Suprapubic skin (tissue), 4 donors: ENCODE results near the gene ZNF22.

Experiments
- EP300 ChIP-seq: sonication (generic); formaldehyde crosslinking; IDR thresholded peaks from one replicate; pipeline ENCODE4 v1.6.1; 2017; ENCODE audit warnings: antibody characterized with exemption
- POLR2A ChIP-seq, 2 donors: fragments of 450-650 bp; IDR thresholded peaks; one replicate each; pipeline ENCODE4 v1.6.1; 2017; ENCODE audit warnings: antibody characterized with exemption in 2 of 2, mild to moderate bottlenecking in 2 of 2, moderate library complexity in 2 of 2
- POLR2AphosphoS5 ChIP-seq, 3 donors: sonication (generic); formaldehyde crosslinking; IDR thresholded peaks; one replicate each; pipeline ENCODE4 v1.6.1; 2017; ENCODE audit warnings: antibody characterized with exemption in 3 of 3
- TF ChIP-seq, protein P1 (sequence below), 2 donors: fragments of 200-600 bp in 1 of 2; fragments of 450-650 bp in 1 of 2; sonication (generic) in 1 of 2; IDR thresholded peaks; one replicate each; pipeline ENCODE4 v1.5.1; 2016 to 2019; ENCODE audit warnings: antibody characterized with exemption in 2 of 2, mild to moderate bottlenecking in 1 of 2, moderate library complexity in 1 of 2

DNA sequence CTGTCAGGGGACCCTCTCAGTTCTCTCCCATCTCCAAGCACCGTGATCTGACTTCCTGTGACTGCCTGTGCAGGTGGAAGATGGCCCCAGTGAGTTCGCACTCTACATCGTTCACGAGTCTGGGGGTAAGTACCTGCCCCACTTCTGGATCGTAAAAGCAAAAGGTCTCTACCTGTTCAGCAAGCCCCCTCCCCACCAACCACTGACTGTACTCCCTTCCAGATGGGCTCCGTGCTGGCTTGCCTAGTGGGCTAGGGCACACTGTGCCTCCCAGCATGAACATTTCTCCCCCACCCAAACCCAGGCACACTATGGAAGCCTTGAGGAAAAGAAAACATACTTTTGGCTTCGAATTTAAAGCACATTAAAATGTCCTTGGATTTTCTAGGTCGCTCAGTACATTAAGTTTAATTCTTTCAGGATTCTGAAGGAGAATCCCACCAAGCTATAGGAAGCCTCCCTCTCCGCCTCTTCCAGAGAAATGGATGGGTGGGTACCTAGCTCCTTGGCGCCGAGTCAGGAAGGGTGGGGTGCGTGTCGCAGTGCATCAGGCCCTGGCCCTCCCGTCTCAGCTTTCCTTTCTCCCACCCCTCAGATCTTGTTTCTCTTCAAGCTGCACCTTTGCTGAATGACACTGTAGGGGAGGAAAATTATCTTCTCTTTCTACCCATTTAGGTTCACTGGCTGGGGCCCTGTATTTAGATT lies 11.0 kb upstream of the ZNF22 start:
- TF ChIP-seq, protein P1, sequence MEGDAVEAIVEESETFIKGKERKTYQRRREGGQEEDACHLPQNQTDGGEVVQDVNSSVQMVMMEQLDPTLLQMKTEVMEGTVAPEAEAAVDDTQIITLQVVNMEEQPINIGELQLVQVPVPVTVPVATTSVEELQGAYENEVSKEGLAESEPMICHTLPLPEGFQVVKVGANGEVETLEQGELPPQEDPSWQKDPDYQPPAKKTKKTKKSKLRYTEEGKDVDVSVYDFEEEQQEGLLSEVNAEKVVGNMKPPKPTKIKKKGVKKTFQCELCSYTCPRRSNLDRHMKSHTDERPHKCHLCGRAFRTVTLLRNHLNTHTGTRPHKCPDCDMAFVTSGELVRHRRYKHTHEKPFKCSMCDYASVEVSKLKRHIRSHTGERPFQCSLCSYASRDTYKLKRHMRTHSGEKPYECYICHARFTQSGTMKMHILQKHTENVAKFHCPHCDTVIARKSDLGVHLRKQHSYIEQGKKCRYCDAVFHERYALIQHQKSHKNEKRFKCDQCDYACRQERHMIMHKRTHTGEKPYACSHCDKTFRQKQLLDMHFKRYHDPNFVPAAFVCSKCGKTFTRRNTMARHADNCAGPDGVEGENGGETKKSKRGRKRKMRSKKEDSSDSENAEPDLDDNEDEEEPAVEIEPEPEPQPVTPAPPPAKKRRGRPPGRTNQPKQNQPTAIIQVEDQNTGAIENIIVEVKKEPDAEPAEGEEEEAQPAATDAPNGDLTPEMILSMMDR (IDR thresholded peaks at IDR 0.05): no peak
- no peak for TF ChIP-seq POLR2A (IDR thresholded peaks at IDR 0.05)
- no peak for TF ChIP-seq POLR2AphosphoS5 (IDR thresholded peaks at IDR 0.05)
- no peak for TF ChIP-seq EP300
